RWPE2 (cell line): ENCODE results near the gene MPPED1.

Experiments used
- ATAC-seq: fragments of 200-7000 bp; cut with Tn5 transposase; 3 replicates; pipeline ENCODE4 v1.9.1; 2021; ENCODE audit warnings: low read depth
- DNase-seq: peaks from one replicate; pipeline ENCODE4 v3.0.0-alpha.2; 2020; ENCODE audit warnings: low spot score
- H3K27ac ChIP-seq: fragments of 450-650 bp; 2 replicates; pipeline ENCODE4 v1.5.1; 2017; ENCODE audit warnings: mild to moderate bottlenecking; ENCODE audit not compliant: poor library complexity, severe bottlenecking
- H3K27me3 ChIP-seq: fragments of 250-450 bp; sonication (Bioruptor Pico); 2 replicates; pipeline ENCODE4 v1.5.1; 2021; ENCODE audit warnings: mild to moderate bottlenecking, moderate library complexity; ENCODE audit not compliant: insufficient read depth, poor library complexity, severe bottlenecking
- H3K36me3 ChIP-seq: fragments of 250-450 bp; sonication (Bioruptor Pico); 2 replicates; pipeline ENCODE4 v1.5.1; 2020; ENCODE audit warnings: low read depth, mild to moderate bottlenecking, moderate library complexity
- H3K4me1 ChIP-seq: fragments of 250-450 bp; sonication (Bioruptor Pico); 2 replicates; pipeline ENCODE4 v1.5.1; 2021; ENCODE audit warnings: mild to moderate bottlenecking, moderate library complexity; ENCODE audit not compliant: insufficient read depth, poor library complexity, severe bottlenecking
- H3K4me3 ChIP-seq: fragments of 250-450 bp; sonication (Bioruptor Pico); 2 replicates; pipeline ENCODE4 v1.5.1; 2021; ENCODE audit warnings: mild to moderate bottlenecking, moderate library complexity; ENCODE audit not compliant: severe bottlenecking
- H3K9me3 ChIP-seq: fragments of 250-450 bp; sonication (Bioruptor Pico); 2 replicates; pipeline ENCODE4 v1.5.1; 2021; ENCODE audit warnings: mild to moderate bottlenecking, moderate library complexity; ENCODE audit not compliant: severe bottlenecking
- TF ChIP-seq, protein P1 (sequence below): fragments of 450-650 bp; IDR thresholded peaks from one replicate; pipeline ENCODE4 v1.5.1; 2017; ENCODE audit warnings: mild to moderate bottlenecking, moderate library complexity; ENCODE audit not compliant: poor library complexity, severe bottlenecking

Gene MPPED1

DNA sequence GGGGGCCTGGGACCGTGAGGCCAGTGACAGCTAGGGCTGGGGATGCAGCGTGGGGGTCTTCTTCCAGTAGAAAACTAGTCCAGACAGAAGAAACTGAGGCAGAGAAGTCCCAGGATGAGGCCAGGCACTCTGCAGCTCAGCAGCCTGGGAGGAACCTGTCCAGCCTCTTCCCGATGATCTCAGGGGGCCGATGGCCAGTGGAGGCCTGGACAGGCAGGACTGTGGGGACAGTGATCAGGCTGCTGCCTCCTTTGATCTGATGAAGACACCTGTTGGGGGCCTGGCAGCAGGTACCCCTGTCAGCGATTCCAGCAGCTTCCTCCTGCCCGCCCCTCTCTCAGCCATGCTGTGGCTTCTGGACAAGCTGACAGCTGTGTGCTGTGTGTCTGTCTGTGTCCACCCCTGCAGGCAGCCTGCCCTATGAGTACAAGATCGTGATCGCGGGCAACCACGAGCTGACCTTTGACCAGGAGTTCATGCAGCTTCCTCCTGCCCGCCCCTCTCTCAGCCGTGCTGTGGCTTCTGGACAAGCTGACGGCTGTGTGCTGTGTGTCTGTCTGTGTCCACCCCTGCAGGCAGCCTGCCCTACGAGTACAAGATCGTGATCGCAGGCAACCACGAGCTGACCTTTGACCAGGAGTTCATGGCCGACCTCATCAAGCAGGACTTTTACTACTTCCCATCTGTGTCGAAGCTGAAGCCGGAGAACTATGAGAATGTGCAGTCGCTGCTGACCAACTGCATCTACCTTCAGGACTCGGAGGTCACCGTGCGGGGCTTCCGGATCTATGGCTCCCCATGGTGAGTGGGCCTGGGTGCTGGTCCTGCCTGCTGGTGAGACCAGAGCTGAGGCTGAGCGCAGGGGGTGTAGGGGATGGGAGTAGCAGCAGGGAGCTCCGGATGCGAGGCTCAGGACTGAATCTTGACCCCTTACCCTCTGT lies 62.6 kb downstream of the MPPED1 start:
- no peaks in the 10 kb centered on the region for H3K9me3 ChIP-seq
- no peak for DNase-seq
- H3K27ac ChIP-seq = no peak overlapping the region
- no peak overlapping the region for H3K4me3 ChIP-seq
- H3K36me3 ChIP-seq = no peaks in the 10 kb centered on the region
- no peaks in the 10 kb centered on the region for H3K4me1 ChIP-seq
- ATAC-seq = no peak
- no peaks in the 10 kb centered on the region for H3K27me3 ChIP-seq
- TF ChIP-seq, protein P1, sequence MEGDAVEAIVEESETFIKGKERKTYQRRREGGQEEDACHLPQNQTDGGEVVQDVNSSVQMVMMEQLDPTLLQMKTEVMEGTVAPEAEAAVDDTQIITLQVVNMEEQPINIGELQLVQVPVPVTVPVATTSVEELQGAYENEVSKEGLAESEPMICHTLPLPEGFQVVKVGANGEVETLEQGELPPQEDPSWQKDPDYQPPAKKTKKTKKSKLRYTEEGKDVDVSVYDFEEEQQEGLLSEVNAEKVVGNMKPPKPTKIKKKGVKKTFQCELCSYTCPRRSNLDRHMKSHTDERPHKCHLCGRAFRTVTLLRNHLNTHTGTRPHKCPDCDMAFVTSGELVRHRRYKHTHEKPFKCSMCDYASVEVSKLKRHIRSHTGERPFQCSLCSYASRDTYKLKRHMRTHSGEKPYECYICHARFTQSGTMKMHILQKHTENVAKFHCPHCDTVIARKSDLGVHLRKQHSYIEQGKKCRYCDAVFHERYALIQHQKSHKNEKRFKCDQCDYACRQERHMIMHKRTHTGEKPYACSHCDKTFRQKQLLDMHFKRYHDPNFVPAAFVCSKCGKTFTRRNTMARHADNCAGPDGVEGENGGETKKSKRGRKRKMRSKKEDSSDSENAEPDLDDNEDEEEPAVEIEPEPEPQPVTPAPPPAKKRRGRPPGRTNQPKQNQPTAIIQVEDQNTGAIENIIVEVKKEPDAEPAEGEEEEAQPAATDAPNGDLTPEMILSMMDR = no peak

GRCh38 chr22:43475549-43476076 lies 63.8 kb downstream of the MPPED1 start:
- Histone ChIP-seq H3K4me1 (no peaks in the 10 kb centered on the region), H3K4me3 (no peak overlapping the region), H3K9me3 (no peaks in the 10 kb centered on the region), H3K36me3 (no peaks in the 10 kb centered on the region), H3K27me3 (no peaks in the 10 kb centered on the region), H3K27ac (no peak overlapping the region)
- no peak for ATAC-seq
- TF ChIP-seq, protein P1 = no peak
- no peak for DNase-seq

DNA sequence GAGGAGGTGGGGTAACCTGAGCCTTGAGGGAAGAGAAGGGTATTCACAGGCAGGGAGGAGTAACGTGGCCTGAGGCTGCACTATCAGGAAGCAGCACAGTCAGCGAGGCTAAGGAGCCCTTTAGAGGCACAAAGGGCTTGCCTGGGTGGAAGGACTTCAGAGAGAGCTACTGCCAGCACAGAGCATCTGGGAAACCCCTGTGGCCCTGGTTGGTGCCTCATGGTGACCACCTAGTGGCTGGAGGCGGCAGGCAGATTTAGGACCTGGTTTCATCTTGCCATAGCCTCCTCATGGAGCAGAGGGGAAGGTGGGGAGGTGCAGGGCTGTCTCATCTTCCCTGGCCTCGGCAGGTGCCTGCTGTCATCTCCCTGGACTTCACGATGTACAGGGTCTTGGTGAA lies 64.5 kb downstream of the MPPED1 start:
- Histone ChIP-seq H3K36me3 (no peaks in the 10 kb centered on the region), H3K4me1 (no peaks in the 10 kb centered on the region), H3K27me3 (no peaks in the 10 kb centered on the region), H3K9me3 (no peaks in the 10 kb centered on the region), H3K27ac (no peak overlapping the region), H3K4me3 (no peak overlapping the region)
- ATAC-seq (no peak), DNase-seq (no peak)
- TF ChIP-seq, protein P1 = no peak

DNA sequence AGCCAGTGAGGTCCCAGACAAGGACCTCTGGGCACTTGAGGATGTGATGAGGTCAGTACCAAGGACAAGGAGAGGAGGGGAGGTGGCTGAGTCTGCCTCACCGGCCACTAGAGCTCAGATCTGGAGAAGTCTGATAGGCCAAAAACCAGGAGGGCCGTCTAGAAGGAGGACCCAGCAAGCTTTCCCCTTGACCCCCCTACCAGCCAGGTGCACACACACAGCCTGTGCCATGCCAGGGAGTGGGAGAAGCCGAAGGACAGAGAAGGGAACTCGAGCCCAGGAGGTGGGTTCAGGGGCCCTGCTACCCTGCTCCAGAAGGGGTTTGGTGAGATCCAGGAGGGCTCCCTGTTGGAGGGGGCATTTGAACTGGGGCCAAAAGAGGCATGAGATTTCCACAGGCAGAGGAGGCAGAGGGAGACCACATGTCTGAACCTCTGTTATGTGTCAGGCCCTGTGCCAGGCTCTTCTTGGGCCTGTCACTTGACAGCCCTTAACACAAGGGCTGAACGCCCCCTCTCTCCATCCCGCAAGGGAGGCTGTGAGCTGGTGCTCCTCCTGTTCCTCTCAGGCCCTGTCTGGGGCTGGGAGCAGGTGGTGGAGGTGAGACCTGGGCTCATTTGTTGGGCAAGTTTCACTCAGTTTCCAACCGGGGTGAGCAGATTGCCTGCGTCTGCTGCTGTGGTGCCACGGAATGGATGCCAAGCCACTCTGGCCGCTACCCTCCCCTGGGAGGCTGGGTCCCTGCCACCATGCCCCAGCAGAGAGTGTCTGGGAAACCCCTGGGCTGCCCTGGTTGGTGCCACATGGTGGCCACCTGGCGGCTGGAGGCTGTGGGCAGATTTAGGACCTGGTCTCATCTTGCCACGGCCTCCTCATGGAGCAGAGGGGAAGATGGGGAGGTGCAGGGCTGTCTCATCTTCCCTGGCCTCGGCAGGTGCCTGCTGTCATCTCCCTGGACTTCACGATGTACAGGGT lies 65.2 kb downstream of the MPPED1 start:
- Histone ChIP-seq H3K27ac (no peak overlapping the region), H3K4me3 (no peak overlapping the region), H3K36me3 (no peaks in the 10 kb centered on the region), H3K4me1 (no peaks in the 10 kb centered on the region), H3K27me3 (no peaks in the 10 kb centered on the region), H3K9me3 (no peaks in the 10 kb centered on the region)
- TF ChIP-seq, protein P1 = no peak
- DNase-seq (no peak), ATAC-seq (no peak)
